Prostate gland (tissue), 2 donors: ENCODE results near the gene GALNT15.

Source experiments
- CTCF ChIP-seq, 4 experiments: fragments of 200-600 bp in 2 of 4; fragments of 450-650 bp in 2 of 4; sonication (generic) in 2 of 4; IDR thresholded peaks; 1 replicate in 3 of 4; 2 replicates in 1 of 4; pipeline ENCODE4 v1.5.1; 2016 to 2019; ENCODE audit warnings: antibody characterized with exemption in 4 of 4, mild to moderate bottlenecking in 2 of 4, moderate library complexity in 2 of 4
- POLR2A ChIP-seq: fragments of 450-650 bp; IDR thresholded peaks from one replicate; pipeline ENCODE4 v1.6.1; 2016; ENCODE audit warnings: antibody characterized with exemption, mild to moderate bottlenecking

DNA sequence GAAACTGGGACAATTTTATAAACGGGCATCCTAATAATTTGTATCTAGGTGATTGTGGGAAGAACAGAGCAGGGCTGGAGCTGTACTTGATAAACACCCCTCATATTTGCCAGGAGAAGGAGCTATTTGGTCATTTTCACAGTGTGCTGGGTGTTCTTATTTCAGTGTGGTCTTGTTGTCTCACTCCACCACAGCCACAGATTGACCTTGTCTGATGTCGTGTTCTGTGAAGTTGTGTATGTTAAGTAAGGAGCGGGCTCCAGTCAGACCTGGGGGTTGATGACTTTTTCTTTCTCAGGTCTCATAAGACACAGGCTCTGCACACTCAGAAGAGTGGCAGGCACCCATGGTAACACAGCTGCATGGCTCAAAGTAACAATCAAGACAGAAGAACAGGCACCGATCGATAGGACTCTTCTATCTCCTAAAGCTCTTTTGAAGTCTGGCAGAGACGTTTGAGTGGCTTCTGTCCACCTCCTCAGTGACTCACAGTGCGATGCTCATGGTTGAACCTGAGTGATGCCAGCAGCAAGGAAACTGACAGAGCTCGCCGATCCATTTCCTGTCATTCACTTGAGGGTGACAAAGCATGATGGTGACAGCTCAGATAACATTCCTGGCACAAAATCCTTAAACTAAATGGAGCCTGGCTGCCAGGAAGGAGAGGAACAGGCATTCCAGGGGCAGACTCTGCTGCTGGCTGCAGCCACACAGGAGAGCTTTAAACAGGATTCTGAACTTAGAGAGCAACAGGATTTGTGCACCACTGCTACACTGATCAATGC lies 69.4 kb downstream of the GALNT15 start:
- TF ChIP-seq POLR2A = no peak
- TF ChIP-seq CTCF (IDR thresholded peaks at IDR 0.05) = no peak
